Glutamatergic neuron (in vitro differentiated cells): ENCODE data around the gene GOLT1A. TPM values are rescaled to one million over a fixed set of nuclear protein-coding genes. Genes with fewer than 3 reads are reported as not detected.

Experiments
- DNase-seq: peaks from one replicate; pipeline ENCODE4 v3.0.0; 2022
- H3K27ac Mint-ChIP-seq: one replicate; pipeline ENCODE4 v1.8.0; 2020; ENCODE audit warnings: mild to moderate bottlenecking, mixed read lengths, inconsistent platforms; ENCODE audit not compliant: unreplicated experiment
- H3K27me3 Mint-ChIP-seq: one replicate; pipeline ENCODE4 v1.8.0; 2020; ENCODE audit warnings: mild to moderate bottlenecking, moderate library complexity, mixed read lengths, inconsistent platforms; ENCODE audit not compliant: unreplicated experiment
- H3K36me3 Mint-ChIP-seq: one replicate; pipeline ENCODE4 v1.8.0; 2020; ENCODE audit warnings: mild to moderate bottlenecking, mixed read lengths, inconsistent platforms; ENCODE audit not compliant: unreplicated experiment
- H3K4me1 Mint-ChIP-seq: one replicate; pipeline ENCODE4 v1.8.0; 2020; ENCODE audit warnings: mild to moderate bottlenecking, low read depth, mixed read lengths, inconsistent platforms; ENCODE audit not compliant: unreplicated experiment
- H3K4me3 Mint-ChIP-seq: one replicate; pipeline ENCODE4 v1.8.0; 2020; ENCODE audit warnings: mild to moderate bottlenecking, mixed read lengths, inconsistent platforms; ENCODE audit not compliant: unreplicated experiment
- H3K9me3 Mint-ChIP-seq: one replicate; pipeline ENCODE4 v1.8.0; 2020; ENCODE audit warnings: mild to moderate bottlenecking, moderate library complexity, mixed read lengths, inconsistent platforms; ENCODE audit not compliant: unreplicated experiment
- CTCF ChIP-seq: fragments of 200-600 bp; sonication (generic); IDR thresholded peaks from one replicate; pipeline ENCODE4 v1.5.0; 2021; ENCODE audit not compliant: partially characterized antibody, unreplicated experiment
- total RNA-seq: library from RNA; stranded (reverse); fragmentation: NEBNext Ultra II Directional; extraction: Animal tissue kit (Norgen Biotek cat#: 25700); gene quantifications from one replicate; pipeline ENCODE4 v1.2.1, GENCODE V29; 2021; ENCODE audit not compliant: unreplicated experiment

GOLT1A gene
- total RNA-seq, 1 donor from 2014 or later = not detected

GRCh38 chr1:204150702-204151551, 62.9 kb downstream of the GOLT1A start:
- peak; percentile 51 for DNase-seq
- H3K27me3 Mint-ChIP-seq = peaks cover 19% of the 10 kb centered on the region
- peak overlapping the region; percentile 59 for H3K4me3 Mint-ChIP-seq
- TF ChIP-seq CTCF = no peak
- no peaks in the 10 kb centered on the region for H3K4me1 Mint-ChIP-seq
- H3K36me3 Mint-ChIP-seq = no peaks in the 10 kb centered on the region
- no peak overlapping the region for H3K27ac Mint-ChIP-seq
- H3K9me3 Mint-ChIP-seq = peaks cover 5% of the 10 kb centered on the region

GRCh38 chr1:204149635-204150565, 63.9 kb downstream of the GOLT1A start:
- H3K27ac Mint-ChIP-seq = no peak overlapping the region

GRCh38 chr1:204149107-204149506, 64.7 kb downstream of the GOLT1A start:
- Mint-ChIP-seq H3K27ac (no peak overlapping the region), H3K36me3 (no peaks in the 10 kb centered on the region), H3K9me3 (peaks cover 1% of the 10 kb centered on the region), H3K4me3 (no peak overlapping the region), H3K4me1 (no peaks in the 10 kb centered on the region), H3K27me3 (peaks cover 19% of the 10 kb centered on the region)
- no peak for DNase-seq
- no peak for TF ChIP-seq CTCF

More at GRCh38 chr1:204149635-204150565, 63.9 kb downstream of the GOLT1A start:
- TF ChIP-seq CTCF = no peak
- peak overlapping the region; percentile 46 for H3K4me3 Mint-ChIP-seq
- DNase-seq = no peak
- H3K9me3 Mint-ChIP-seq = peaks cover 1% of the 10 kb centered on the region
- H3K36me3 Mint-ChIP-seq = no peaks in the 10 kb centered on the region
- peaks cover 19% of the 10 kb centered on the region for H3K27me3 Mint-ChIP-seq
- no peaks in the 10 kb centered on the region for H3K4me1 Mint-ChIP-seq

Other genes starting within 250 kb of the GOLT1A start
- gene SOX13, start 140.9 kb downstream of the GOLT1A start, total RNA-seq = 2.2 TPM
- 5.0 TPM for gene ETNK2, start 61.9 kb downstream of the GOLT1A start, total RNA-seq
- gene REN, start 47.7 kb downstream of the GOLT1A start, total RNA-seq = not detected
- not detected for gene KISS1, start 17.5 kb downstream of the GOLT1A start, total RNA-seq
- gene PLEKHA6, start 145.9 kb upstream of the GOLT1A start, total RNA-seq = 72.7 TPM
- 45.3 TPM for gene PPP1R15B, start 197.8 kb upstream of the GOLT1A start, total RNA-seq